PC-3 (cell line): Measurements from ENCODE around the gene USP38. TPM values are rescaled to one million over a fixed set of nuclear protein-coding genes. Genes with fewer than 3 reads are reported as not detected.

Experiments
- ATAC-seq: fragments of 200-7000 bp; cut with Tn5 transposase; 2 replicates; pipeline ENCODE4 v1.9.1; 2020; ENCODE audit warnings: mild to moderate bottlenecking, moderate library complexity
- BruUV-seq: library from RNA; stranded (reverse); fragments of 400-500 nt; replicated peaks from 2 replicates; lab custom pipeline; 2021; lab: Mats Ljungman, UMichigan
- CTCF ChIA-PET: fragments of 300-600 bp; sonication (Branson Sonifier 250); formaldehyde crosslinking; loops from one replicate; lab custom pipeline; 2022; ENCODE audit warnings: antibody characterized with exemption; lab: Charles Lee
- POLR2A ChIA-PET: fragments of 300-600 bp; sonication (Branson Sonifier 250); formaldehyde crosslinking; loops from one replicate; lab custom pipeline; 2022; ENCODE audit warnings: antibody characterized with exemption; ENCODE audit not compliant: unreplicated experiment; lab: Charles Lee
- DNase-seq: peaks from one replicate; pipeline ENCODE4 v3.0.0-alpha.2; 2015
- H2AFZ ChIP-seq: fragments of 300-600 bp; sonication (generic); 2 replicates; pipeline ENCODE4 v1.6.0; 2016; ENCODE audit warnings: antibody characterized with exemption, low read length
- H3F3A ChIP-seq: fragments of 300-600 bp; sonication (generic); one replicate; pipeline ENCODE4 v1.6.0; 2017; ENCODE audit warnings: antibody characterized with exemption, low read length, control low read depth, mild to moderate bottlenecking; ENCODE audit not compliant: unreplicated experiment
- H3K27ac ChIP-seq: fragments of 300-600 bp; sonication (generic); 2 replicates; pipeline ENCODE4 v1.5.1; 2016; ENCODE audit warnings: mild to moderate bottlenecking, low read length
- H3K27me3 ChIP-seq: fragments of 300-600 bp; sonication (generic); 2 replicates; pipeline ENCODE4 v1.6.1; 2016; ENCODE audit warnings: low read length, mixed read lengths
- H3K36me3 ChIP-seq: fragments of 300-600 bp; sonication (generic); 2 replicates; pipeline ENCODE4 v1.6.1; 2016; ENCODE audit warnings: low read depth, mixed run types, low read length, mixed read lengths
- H3K4me1 ChIP-seq: fragments of 300-600 bp; sonication (generic); 2 replicates; pipeline ENCODE4 v1.5.1; 2016; ENCODE audit warnings: low read length; ENCODE audit not compliant: insufficient read depth
- H3K4me2 ChIP-seq: fragments of 300-600 bp; sonication (generic); 2 replicates; pipeline ENCODE4 v1.6.0; 2016; ENCODE audit warnings: low read length
- H3K4me3 ChIP-seq: fragments of 300-600 bp; sonication (generic); 2 replicates; pipeline ENCODE4 v1.5.1; 2016; ENCODE audit warnings: mild to moderate bottlenecking, low read length, mixed read lengths
- H3K79me2 ChIP-seq: fragments of 300-600 bp; sonication (generic); 2 replicates; pipeline ENCODE4 v1.6.1; 2017; ENCODE audit warnings: low read length, mixed read lengths
- H3K9ac ChIP-seq: fragments of 300-600 bp; sonication (generic); 2 replicates; pipeline ENCODE4 v1.6.0; 2016; ENCODE audit warnings: mild to moderate bottlenecking, low read length
- H3K9me2 ChIP-seq: fragments of 300-600 bp; sonication (generic); replicated peaks from 2 replicates; pipeline ENCODE4 v1.6.1; 2016; ENCODE audit warnings: mixed run types, low read length, mixed read lengths
- H3K9me3 ChIP-seq: fragments of 300-600 bp; sonication (generic); 2 replicates; pipeline ENCODE4 v1.6.1; 2016; ENCODE audit warnings: low read length, mixed read lengths
- H4K20me1 ChIP-seq: fragments of 300-600 bp; sonication (generic); 2 replicates; pipeline ENCODE4 v1.6.1; 2016; ENCODE audit warnings: low read length, mixed read lengths
- CTCF ChIP-seq: fragments of 300-600 bp; sonication (generic); conservative IDR thresholded peaks from 2 replicates; pipeline ENCODE4 v1.5.1; 2017; ENCODE audit warnings: antibody characterized with exemption, low read depth, mild to moderate bottlenecking, low read length
- EZH2 ChIP-seq: fragments of 300-600 bp; sonication (generic); IDR thresholded peaks from one replicate; pipeline ENCODE4 v1.6.1; 2017; ENCODE audit warnings: antibody characterized with exemption, mild to moderate bottlenecking, low read length; ENCODE audit not compliant: unreplicated experiment
- EZH2phosphoT487 ChIP-seq: fragments of 300-600 bp; sonication (generic); IDR thresholded peaks from 2 replicates; pipeline ENCODE4 v1.6.1; 2018; ENCODE audit warnings: mild to moderate bottlenecking, antibody characterized with exemption, low read length, borderline replicate concordance
- intact Hi-C: fragments of 100-400 bp; cut with micrococcal nuclease; formaldehyde crosslinking; loops from 2 replicates; pipeline ENCODE4 v1.9.0; 2023
- total RNA-seq: library from RNA; depleted of rRNA; stranded (reverse); fragments of >200 nt; gene quantifications from 2 replicates; pipeline ENCODE4 v1.2.3, GENCODE V29; 2014

The USP38 gene
- total RNA-seq, 1 experiment from 2014 or later: 21.5 TPM

- Histone ChIP-seq H3K27ac (no peak overlapping the region), H3K4me1 (peaks cover 33% of the 10 kb centered on the region), H3K9me2 (no peaks in the 10 kb centered on the region), H3K36me3 (peaks cover 22% of the 10 kb centered on the region), H3K4me2 (peak overlapping the region; percentile 80), H2AFZ (no peak overlapping the region), H3K9ac (peak overlapping the region; percentile 89), H3K4me3 (peak overlapping the region; percentile 94), H3K9me3 (no peaks in the 10 kb centered on the region), H3K27me3 (no peaks in the 10 kb centered on the region), H4K20me1 (peaks cover 50% of the 10 kb centered on the region), H3K79me2 (peaks cover 78% of the 10 kb centered on the region), H3F3A (no peaks in the 10 kb centered on the region)
- intact Hi-C loops: loop anchor here (5.0 kb wide), 1 partner anchor 151 kb away; the partner anchor contains the start of gene GAB1
- POLR2A ChIA-PET: no interaction called here
- TF ChIP-seq EZH2phosphoT487 (no peak), EZH2 (no peak), CTCF (no peak)
- CTCF ChIA-PET: no interaction called here
- DNase-seq (peak; percentile 36), ATAC-seq (no peak)
- BruUV-seq: no TSS peak
Measured at GRCh38 chr4:143186649-143187048, 1.9 kb downstream of the USP38 start.

GRCh38 chr4:143188136-143189088 is 3.7 kb downstream of the USP38 start:
- Histone ChIP-seq H3K79me2 (peaks cover 87% of the 10 kb centered on the region), H3K4me1 (peaks cover 22% of the 10 kb centered on the region), H3K9ac (peak overlapping the region; percentile 0; the same call in 1 of the 2 replicates), H3F3A (no peaks in the 10 kb centered on the region), H3K36me3 (peaks cover 25% of the 10 kb centered on the region), H3K27me3 (no peaks in the 10 kb centered on the region), H2AFZ (no peak overlapping the region), H3K4me3 (peak overlapping the region; percentile 94), H3K4me2 (peak overlapping the region; percentile 80), H3K27ac (no peak overlapping the region), H3K9me3 (no peaks in the 10 kb centered on the region), H3K9me2 (no peaks in the 10 kb centered on the region), H4K20me1 (peaks cover 50% of the 10 kb centered on the region)
- DNase-seq: peak; percentile 28
- POLR2A ChIA-PET: no interaction called here
- ATAC-seq: no peak
- TF ChIP-seq EZH2 (no peak), CTCF (no peak), EZH2phosphoT487 (no peak)
- intact Hi-C loops: loop anchor here (5.0 kb wide), 1 partner anchor 149 kb away; the partner anchor contains the start of gene GAB1
- CTCF ChIA-PET: interaction anchor here (0.6 kb wide), 1 partner anchor 326 kb away, joined by 3 read pairs; no protein-coding TSS in a partner anchor
- no TSS peak for BruUV-seq
